IPS-18c (cell line): ENCODE data around the gene CHERP.

Experiments
- H3K4me3 ChIP-seq: 2 replicates; pipeline ENCODE4 v1.7.0; 2013; ENCODE audit warnings: low read depth, mild to moderate bottlenecking, low read length, moderate library complexity; ENCODE audit not compliant: insufficient read depth
- H3K9me3 ChIP-seq: one replicate; pipeline ENCODE4 v1.6.1; 2013; ENCODE audit warnings: mild to moderate bottlenecking, low read length, moderate library complexity; ENCODE audit not compliant: control insufficient read depth, insufficient read depth

CHERP gene

DNA sequence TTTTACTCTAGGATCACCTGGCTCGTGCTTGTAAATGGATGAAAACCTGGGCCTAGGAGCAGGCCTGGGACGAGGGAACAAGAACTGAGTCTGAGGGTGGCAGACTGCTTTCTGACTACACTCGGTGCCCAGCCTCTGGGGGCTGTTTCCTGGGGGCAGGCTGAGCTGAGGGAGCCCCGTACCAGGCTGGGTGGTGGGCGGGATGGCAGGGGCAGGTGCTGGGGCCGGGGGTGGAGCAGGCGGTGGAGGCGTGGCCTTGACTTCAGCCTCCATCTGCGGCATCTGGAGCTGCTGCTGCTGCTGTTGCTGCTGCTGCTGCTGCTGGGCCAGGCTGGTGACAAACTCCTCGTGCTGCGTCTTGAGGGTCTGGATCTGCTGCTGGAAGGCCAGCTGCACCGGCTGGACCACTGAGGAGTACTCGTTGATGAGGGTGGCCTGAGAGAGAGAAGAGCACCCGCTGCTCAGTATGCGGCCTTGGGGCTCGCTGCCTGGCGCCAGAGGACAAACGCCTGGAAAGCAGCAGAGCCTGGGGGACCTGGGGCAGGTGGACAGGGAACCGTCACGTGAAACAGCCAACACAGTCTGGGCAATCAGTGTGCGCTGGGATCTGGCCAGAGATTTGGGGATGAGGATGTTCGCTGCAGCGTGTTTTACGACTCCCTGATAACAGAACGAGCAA is 12.6 kb downstream of the CHERP start:
- Histone ChIP-seq H3K9me3 (no peaks in the 10 kb centered on the region), H3K4me3 (no peak overlapping the region)

DNA sequence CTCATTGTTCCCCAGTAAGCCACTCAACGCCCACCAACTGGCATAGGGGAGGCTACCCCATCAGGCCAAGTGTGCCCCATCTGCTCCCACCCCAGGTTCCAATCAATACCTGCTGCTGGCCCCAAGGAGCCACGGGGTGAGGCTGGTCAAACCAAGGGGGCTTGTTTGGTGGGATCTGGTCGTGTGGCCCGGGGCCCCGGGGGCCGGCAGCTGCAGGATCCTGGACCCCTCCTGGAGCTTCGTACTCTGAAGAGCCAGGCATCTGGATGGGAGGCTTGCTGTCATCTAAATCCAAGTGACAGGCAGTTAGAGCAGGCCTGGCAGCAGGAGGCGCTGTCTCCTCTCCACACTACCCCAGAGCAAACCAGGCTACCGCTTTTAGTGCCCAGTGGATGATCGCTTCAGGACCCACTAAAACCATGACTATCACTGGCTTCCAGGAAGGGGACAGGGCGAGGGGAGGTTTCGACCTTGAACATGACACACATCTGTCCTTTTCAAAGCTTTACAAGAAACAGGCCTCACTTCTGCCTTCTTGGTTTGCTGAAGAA is 14.2 kb downstream of the CHERP start:
- no peak overlapping the region for H3K4me3 ChIP-seq
- H3K9me3 ChIP-seq: no peaks in the 10 kb centered on the region

GRCh38 chr19:16527334-16527935 is 14.8 kb downstream of the CHERP start:
- no peak overlapping the region for H3K4me3 ChIP-seq
- H3K9me3 ChIP-seq: no peaks in the 10 kb centered on the region

DNA sequence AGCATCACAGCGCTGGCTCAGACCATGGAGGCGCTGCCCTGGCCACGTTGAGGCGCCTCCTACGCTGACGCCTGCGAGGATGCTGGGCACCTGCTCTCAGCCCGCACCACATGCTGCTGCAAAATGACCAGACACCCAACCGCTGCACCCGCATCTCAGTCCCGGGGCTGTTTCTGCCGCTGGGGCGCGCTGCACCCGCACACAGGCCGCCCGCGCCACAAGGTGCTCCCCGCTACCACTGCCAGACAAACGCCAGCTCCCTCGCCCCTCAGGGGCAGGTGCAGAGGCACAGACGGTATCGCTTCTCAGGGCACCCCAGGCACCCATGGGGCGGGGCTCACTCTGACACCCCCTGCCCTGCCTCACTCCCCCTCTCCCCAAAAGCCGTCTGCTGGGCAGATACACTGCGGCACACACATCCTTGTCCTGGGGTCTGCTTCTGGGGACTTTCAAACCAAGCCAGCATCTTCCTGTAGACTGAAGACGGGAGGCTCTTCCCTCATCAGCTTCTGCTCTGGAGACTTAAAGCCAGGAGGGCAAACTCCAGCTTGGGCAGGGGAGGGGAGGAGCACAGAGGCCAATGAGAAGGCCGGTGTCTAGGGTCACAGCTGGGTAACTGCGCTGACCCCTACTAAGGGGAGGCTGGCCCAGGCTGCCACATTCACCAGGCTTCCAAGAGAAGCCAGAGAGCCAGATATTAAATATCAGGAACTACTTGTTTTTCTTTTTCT is 16.3 kb downstream of the CHERP start:
- no peaks in the 10 kb centered on the region for H3K9me3 ChIP-seq
- H3K4me3 ChIP-seq: no peak overlapping the region

- H3K9me3 ChIP-seq: no peaks in the 10 kb centered on the region
- no peak overlapping the region for H3K4me3 ChIP-seq
Measured at GRCh38 chr19:16524991-16525734, 17.1 kb downstream of the CHERP start.

DNA sequence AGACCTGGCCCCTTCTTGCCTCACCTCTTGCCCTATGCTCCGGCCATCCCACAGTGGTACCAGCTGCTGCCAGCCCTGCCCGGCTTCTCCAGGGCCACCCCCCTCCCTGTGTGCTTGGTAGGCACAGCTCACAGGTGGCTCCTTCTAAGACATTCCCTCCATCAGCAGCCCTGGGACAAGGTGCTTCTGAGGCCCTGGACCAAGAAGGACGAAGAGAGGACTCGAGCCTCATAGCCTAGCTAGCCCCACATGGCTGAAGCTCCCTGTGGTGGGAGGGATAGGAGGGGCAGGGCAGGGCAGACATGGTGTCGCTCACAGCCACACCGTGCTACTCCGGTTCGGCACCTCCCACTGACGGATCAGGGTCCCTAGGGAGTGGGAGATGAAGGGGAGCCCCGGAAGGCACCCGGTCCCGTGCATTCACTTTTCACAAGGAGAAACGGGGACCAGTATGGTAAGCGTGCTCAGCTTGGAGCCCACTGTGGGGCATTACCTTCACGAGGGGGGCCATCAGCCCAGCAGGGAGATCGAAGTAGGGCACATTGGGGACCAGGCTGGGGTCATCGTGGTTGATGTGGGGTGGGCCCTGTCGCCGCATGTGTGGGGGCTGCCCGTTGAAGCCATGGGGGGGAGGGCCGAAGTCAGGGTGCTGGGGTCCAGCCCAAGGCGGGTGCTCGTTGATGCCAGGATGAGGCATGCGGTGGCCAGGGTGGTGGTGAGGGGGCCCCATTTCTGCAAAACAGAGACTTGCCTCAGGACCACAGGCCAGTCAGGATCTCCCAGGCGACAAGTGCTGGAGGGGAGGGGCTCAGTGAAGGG is 19.5 kb downstream of the CHERP start:
- H3K9me3 ChIP-seq: peaks cover 2% of the 10 kb centered on the region
- no peak overlapping the region for H3K4me3 ChIP-seq

DNA sequence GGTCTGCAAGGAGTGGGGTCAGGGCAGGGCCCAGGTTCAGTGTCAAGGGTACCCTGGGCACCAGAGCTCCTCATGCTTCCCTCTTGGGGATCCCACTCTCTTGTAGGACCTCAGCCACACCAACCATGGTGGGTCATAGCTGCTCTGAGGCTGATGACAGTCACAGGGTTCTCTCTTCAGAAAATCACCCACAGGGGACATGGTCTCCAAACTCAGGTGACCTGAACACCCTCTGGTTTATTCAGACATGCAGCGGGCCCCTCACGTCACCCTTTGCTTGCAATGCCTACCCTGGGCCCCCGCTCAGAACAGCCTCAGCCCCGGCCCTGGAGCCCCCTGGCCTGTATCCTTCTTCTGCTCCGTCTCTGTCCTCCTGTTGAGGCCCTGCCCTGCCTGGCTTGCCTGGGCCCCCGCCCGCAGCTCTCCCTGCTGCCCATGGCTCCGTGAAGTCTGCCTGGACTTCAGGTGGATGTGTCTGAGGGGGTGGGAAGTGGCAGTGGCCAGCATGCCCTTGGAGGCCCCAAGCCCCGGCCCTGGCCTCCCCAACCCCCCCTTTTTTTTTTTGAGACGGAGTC is 20.4 kb downstream of the CHERP start:
- no peak overlapping the region for H3K4me3 ChIP-seq

DNA sequence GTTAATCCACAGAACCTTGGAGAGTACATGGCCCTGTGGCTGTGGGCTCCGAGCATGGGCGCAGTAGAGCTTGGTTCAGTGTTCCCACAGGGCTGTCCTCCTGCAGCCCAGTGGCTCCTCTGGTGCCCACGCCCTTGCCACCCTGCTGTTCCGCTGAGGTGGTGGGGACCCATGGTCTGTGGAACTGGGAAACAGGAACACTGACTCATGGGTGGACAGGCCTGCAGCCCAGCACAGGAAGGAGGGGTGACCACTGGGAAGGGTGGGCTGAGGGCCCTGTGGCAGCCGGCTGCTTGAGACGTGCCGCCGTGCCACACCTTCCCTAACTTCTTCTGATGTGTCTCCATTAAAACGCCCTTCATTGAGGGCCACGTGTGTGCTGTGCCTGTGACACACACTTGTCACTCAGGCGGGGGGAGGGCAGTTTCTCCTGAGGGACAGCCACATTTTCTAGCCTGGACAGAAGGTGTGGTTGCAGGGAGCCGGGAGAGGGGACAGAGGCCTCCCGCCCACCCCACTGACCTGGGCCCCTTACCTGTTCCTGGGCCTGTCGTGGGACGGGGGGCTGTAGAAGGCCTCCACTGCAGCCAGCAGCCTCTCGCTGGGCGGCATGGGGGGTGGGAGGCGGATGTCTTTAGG is 21.1 kb downstream of the CHERP start:
- Histone ChIP-seq H3K9me3 (peaks cover 2% of the 10 kb centered on the region), H3K4me3 (no peak overlapping the region)

More for the DNA sequence above, 20.4 kb downstream of the CHERP start:
- peaks cover 2% of the 10 kb centered on the region for H3K9me3 ChIP-seq

- peaks cover 2% of the 10 kb centered on the region for H3K9me3 ChIP-seq
- no peak overlapping the region for H3K4me3 ChIP-seq
Measured at GRCh38 chr19:16520074-16520973, 21.9 kb downstream of the CHERP start.

GRCh38 chr19:16519230-16519687 is 23.0 kb downstream of the CHERP start:
- no peak overlapping the region for H3K4me3 ChIP-seq
- H3K9me3 ChIP-seq: peaks cover 2% of the 10 kb centered on the region

GRCh38 chr19:16518483-16519229 is 23.6 kb downstream of the CHERP start:
- H3K9me3 ChIP-seq: peaks cover 2% of the 10 kb centered on the region
- no peak overlapping the region for H3K4me3 ChIP-seq

- Histone ChIP-seq H3K4me3 (no peak overlapping the region), H3K9me3 (peaks cover 2% of the 10 kb centered on the region)
Measured at GRCh38 chr19:16518061-16518460, 24.2 kb downstream of the CHERP start.

GRCh38 chr19:16516923-16517610 is 25.2 kb downstream of the CHERP start:
- peaks cover 2% of the 10 kb centered on the region for H3K9me3 ChIP-seq

DNA sequence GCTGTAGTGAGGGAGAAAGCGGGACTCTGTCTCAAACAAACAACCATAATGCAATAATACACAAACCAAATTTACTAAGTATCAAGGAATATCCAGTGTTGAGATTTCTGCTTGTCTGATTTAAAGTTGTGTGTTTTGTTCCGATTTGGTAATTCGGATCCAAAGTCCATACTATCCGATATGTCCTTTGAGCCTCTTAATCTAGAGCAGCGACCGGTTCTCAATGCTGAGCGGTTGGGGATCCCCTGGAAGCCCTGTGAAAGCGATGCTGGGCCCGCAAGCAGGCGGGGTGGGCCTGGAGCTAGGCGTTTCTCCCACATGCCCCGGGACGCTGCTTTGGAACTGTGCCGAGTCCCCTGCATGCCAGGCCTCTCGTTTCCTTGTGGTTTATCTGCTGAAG is 25.9 kb downstream of the CHERP start:
- Histone ChIP-seq H3K9me3 (peaks cover 2% of the 10 kb centered on the region), H3K4me3 (no peak overlapping the region)

More at GRCh38 chr19:16516923-16517610, 25.2 kb downstream of the CHERP start:
- H3K4me3 ChIP-seq: no peak overlapping the region
